D721Med (cell line): ENCODE results near the gene ROR1.

Experiments used
- DNase-seq: peaks from one replicate; pipeline ENCODE4 v3.0.0; 2011; ENCODE audit warnings: low spot score; ENCODE audit not compliant: insufficient read length
- FAIRE-seq: peaks from 2 replicates; lab custom pipeline; 2011; peaks lifted over from hg19 to GRCh38; lab: Jason Lieb, UNC
- CTCF ChIP-seq: IDR thresholded peaks from 2 replicates; pipeline ENCODE4 v1.5.1; 2012; ENCODE audit warnings: mild to moderate bottlenecking, control low read depth; ENCODE audit not compliant: insufficient read depth; ENCODE audit errors: missing control alignments

Gene ROR1

GRCh38 chr1:63945943-63946342 lies 172.1 kb downstream of the ROR1 start:
- TF ChIP-seq CTCF, result no peak
- no peak for DNase-seq
- FAIRE-seq, result no peak

- FAIRE-seq (no peak), DNase-seq (no peak)
- TF ChIP-seq CTCF, result no peak
Measured at GRCh38 chr1:63946866-63947491, 173.2 kb downstream of the ROR1 start.

- TF ChIP-seq CTCF, result no peak
- DNase-seq (no peak), FAIRE-seq (no peak)
Measured at GRCh38 chr1:63947904-63948303, 174.1 kb downstream of the ROR1 start.

- DNase-seq (no peak), FAIRE-seq (no peak)
- TF ChIP-seq CTCF, result no peak
Measured at GRCh38 chr1:63950023-63950422, 176.2 kb downstream of the ROR1 start.

GRCh38 chr1:63951059-63951946 lies 177.5 kb downstream of the ROR1 start:
- TF ChIP-seq CTCF, result no peak
- FAIRE-seq (no peak), DNase-seq (no peak)

- no peak for TF ChIP-seq CTCF
- FAIRE-seq (no peak), DNase-seq (no peak)
Measured at GRCh38 chr1:63954187-63954586, 180.4 kb downstream of the ROR1 start.
